Sigmoid colon (tissue), 7 donors: ENCODE measurements around the gene CDK19. TPM values are rescaled to one million over a fixed set of nuclear protein-coding genes. Genes with fewer than 3 reads are reported as not detected.

Source experiments
- DNase-seq: peaks from one replicate; pipeline ENCODE4 v3.0.0-alpha.2; 2019
- H3K27ac ChIP-seq, 4 donors: fragments of 200-600 bp; sonication (generic); one replicate each; pipeline ENCODE4 v1.5.1; 2016 to 2019; ENCODE audit warnings: mild to moderate bottlenecking in 1 of 4
- H3K27me3 ChIP-seq, 3 donors: fragments of 200-600 bp; sonication (generic); one replicate each; pipeline ENCODE4 v1.5.1; 2019; ENCODE audit warnings: mild to moderate bottlenecking in 1 of 3
- H3K36me3 ChIP-seq, 4 donors: fragments of 200-600 bp; sonication (generic); one replicate each; pipeline ENCODE4 v1.5.1; 2016 to 2019
- H3K4me1 ChIP-seq, 4 donors: fragments of 200-600 bp; sonication (generic); one replicate each; pipeline ENCODE4 v1.5.1; 2017 to 2019
- H3K4me3 ChIP-seq, 4 donors: fragments of 200-600 bp; sonication (generic); one replicate each; pipeline ENCODE4 v1.5.1; 2017 to 2019; ENCODE audit warnings: mild to moderate bottlenecking in 2 of 4, moderate library complexity in 1 of 4
- H3K9me3 ChIP-seq, 4 donors: fragments of 200-600 bp in 3 of 4; sonication (generic) in 3 of 4; one replicate each; pipeline versions ENCODE4 v1.5.1 to v1.6.1; 2013 to 2019
- EP300 ChIP-seq, 4 donors: sonication (generic); formaldehyde crosslinking; IDR thresholded peaks; one replicate each; pipeline ENCODE4 v1.6.1; 2017; ENCODE audit warnings: antibody characterized with exemption in 4 of 4
- POLR2A ChIP-seq, 2 donors: fragments of 450-650 bp; IDR thresholded peaks; one replicate each; pipeline ENCODE4 v1.6.1; 2016; ENCODE audit warnings: antibody characterized with exemption in 2 of 2, mild to moderate bottlenecking in 2 of 2, moderate library complexity in 2 of 2
- POLR2AphosphoS5 ChIP-seq, 4 donors: sonication (generic); formaldehyde crosslinking; IDR thresholded peaks; one replicate each; pipeline ENCODE4 v1.6.1; 2017; ENCODE audit warnings: antibody characterized with exemption in 4 of 4
- WGBS, 2 donors: extraction: QIAGEN DNeasy Blood & Tissue Kit; methylation state at CpG; one replicate each; pipeline ENCODE4 v1.1.7; 2013; 5-methylcytosine and 5-hydroxymethylcytosine counted together
- intact Hi-C: fragments of 100-400 bp; cut with DNase I; formaldehyde crosslinking; loops from one replicate; pipeline ENCODE4 v1.15.1; 2023
- polyA plus RNA-seq, 3 donors: library from polyadenylated mRNA; stranded (reverse); fragments of 200-250 nt; gene quantifications; one replicate each; pipeline ENCODE4 v1.2.3, GENCODE V29; 2013
- small RNA-seq, 3 donors: library from RNA; depleted of rRNA; stranded (forward); fragments of <200 nt; gene quantifications; one replicate each; pipeline ENCODE3, GENCODE V24; 2016
- total RNA-seq, 4 donors: library from RNA; depleted of rRNA; stranded (reverse); fragments of >200 nt; gene quantifications; one replicate each; pipeline ENCODE4 v1.1.0, GENCODE V29; 2016
- TF ChIP-seq, protein P1 (sequence below), 4 experiments: fragments of 450-650 bp in 3 of 4; fragments of 200-600 bp in 1 of 4; IDR thresholded peaks; one replicate each; pipeline ENCODE4 v1.5.1; 2016 to 2019; ENCODE audit warnings: antibody characterized with exemption in 4 of 4, mild to moderate bottlenecking in 3 of 4, moderate library complexity in 2 of 4
- donor health status: healthy with polysubstance abuse.
- donor health status: Bipolar disorder and iron deficiency.
- donor health status: healthy.

Gene CDK19
- total and polyA plus RNA-seq, 7 donors = 6.7 to 17.8 (median 12.1) TPM

GRCh38 chr6:110561008-110561396, 254.3 kb downstream of the CDK19 start:
- DNase-seq = no peak
- WGBS, 2 donors = 89% methylated on average over 5 of the region's 5 CpGs
- H3K9me3 ChIP-seq = no peaks in the 10 kb centered on the region
- H3K4me3 ChIP-seq = no peak overlapping the region
- H3K27ac ChIP-seq = no peak overlapping the region
- H3K4me1 ChIP-seq = peaks cover 0 to under 1% (median 0%) of the 10 kb centered on the region in 4 donors
- no peak for TF ChIP-seq EP300 (IDR thresholded peaks at IDR 0.05)
- TF ChIP-seq, protein P1, sequence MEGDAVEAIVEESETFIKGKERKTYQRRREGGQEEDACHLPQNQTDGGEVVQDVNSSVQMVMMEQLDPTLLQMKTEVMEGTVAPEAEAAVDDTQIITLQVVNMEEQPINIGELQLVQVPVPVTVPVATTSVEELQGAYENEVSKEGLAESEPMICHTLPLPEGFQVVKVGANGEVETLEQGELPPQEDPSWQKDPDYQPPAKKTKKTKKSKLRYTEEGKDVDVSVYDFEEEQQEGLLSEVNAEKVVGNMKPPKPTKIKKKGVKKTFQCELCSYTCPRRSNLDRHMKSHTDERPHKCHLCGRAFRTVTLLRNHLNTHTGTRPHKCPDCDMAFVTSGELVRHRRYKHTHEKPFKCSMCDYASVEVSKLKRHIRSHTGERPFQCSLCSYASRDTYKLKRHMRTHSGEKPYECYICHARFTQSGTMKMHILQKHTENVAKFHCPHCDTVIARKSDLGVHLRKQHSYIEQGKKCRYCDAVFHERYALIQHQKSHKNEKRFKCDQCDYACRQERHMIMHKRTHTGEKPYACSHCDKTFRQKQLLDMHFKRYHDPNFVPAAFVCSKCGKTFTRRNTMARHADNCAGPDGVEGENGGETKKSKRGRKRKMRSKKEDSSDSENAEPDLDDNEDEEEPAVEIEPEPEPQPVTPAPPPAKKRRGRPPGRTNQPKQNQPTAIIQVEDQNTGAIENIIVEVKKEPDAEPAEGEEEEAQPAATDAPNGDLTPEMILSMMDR (IDR thresholded peaks at IDR 0.05) = no peak
- TF ChIP-seq POLR2A (IDR thresholded peaks at IDR 0.05) = no peak
- no peak for TF ChIP-seq POLR2AphosphoS5 (IDR thresholded peaks at IDR 0.05)
- no peaks in the 10 kb centered on the region for H3K36me3 ChIP-seq
- H3K27me3 ChIP-seq = no peaks in the 10 kb centered on the region
- intact Hi-C loops = no loop called here

- Histone ChIP-seq H3K4me3 (no peak overlapping the region), H3K9me3 (no peaks in the 10 kb centered on the region), H3K36me3 (no peaks in the 10 kb centered on the region), H3K4me1 (no peaks in the 10 kb centered on the region), H3K27me3 (no peaks in the 10 kb centered on the region), H3K27ac (no peak overlapping the region)
- TF ChIP-seq POLR2A (IDR thresholded peaks at IDR 0.05) (no peak), POLR2AphosphoS5 (IDR thresholded peaks at IDR 0.05) (no peak), EP300 (IDR thresholded peaks at IDR 0.05) (no peak)
- TF ChIP-seq, protein P1 (IDR thresholded peaks at IDR 0.05) = no peak
- intact Hi-C loops = no loop called here
- DNase-seq = no peak
- 29 to 45% methylated on average over 6 of the region's 6 CpGs for WGBS, 2 donors
Measured at GRCh38 chr6:110560239-110561007, 254.8 kb downstream of the CDK19 start.

Small RNA genes lying within 50 kb of the gene (small RNA-seq; reads per million reads assigned to genes)
- gene RNU6-1115P = 0 reads per million in 3 donors
- 0 reads per million in 3 donors for gene RNU6-957P
- gene SNORA40C = 0 reads per million in 3 donors

Other genes with a start within 250 kb of the CDK19 start
- 10 to 100 TPM; 44.6 to 74.2 (median 71.4) TPM for gene AMD1, start 59.3 kb upstream of the CDK19 start, total RNA-seq
- gene AMD1, start 59.3 kb upstream of the CDK19 start, polyA plus RNA-seq = 10 to 100 TPM; 45.0 to 64.7 (median 45.3) TPM
- gene GTF3C6, start 143.2 kb upstream of the CDK19 start, total RNA-seq = 10 to 100 TPM; 41.0 to 59.9 (median 47.9) TPM
- gene GTF3C6, start 143.2 kb upstream of the CDK19 start, polyA plus RNA-seq = 100 to 1,000 TPM in 1 of 3 donors, 10 to 100 TPM in 2; 77.7 to 100 (median 86.5) TPM
- gene RPF2, start 166.6 kb upstream of the CDK19 start, total RNA-seq = 10 to 100 TPM; 11.9 to 33.7 (median 22.0) TPM
- 10 to 100 TPM; 18.0 to 19.4 (median 18.0) TPM for gene RPF2, start 166.6 kb upstream of the CDK19 start, polyA plus RNA-seq